HG03139 (cell line): ENCODE measurements around the gene ARVCF.

Experiments
- ATAC-seq: cut with Tn5 transposase; IDR thresholded peaks from one replicate; pipeline ENCODE4 v1.9.1; 2021; ENCODE audit not compliant: unreplicated experiment

ARVCF gene

DNA sequence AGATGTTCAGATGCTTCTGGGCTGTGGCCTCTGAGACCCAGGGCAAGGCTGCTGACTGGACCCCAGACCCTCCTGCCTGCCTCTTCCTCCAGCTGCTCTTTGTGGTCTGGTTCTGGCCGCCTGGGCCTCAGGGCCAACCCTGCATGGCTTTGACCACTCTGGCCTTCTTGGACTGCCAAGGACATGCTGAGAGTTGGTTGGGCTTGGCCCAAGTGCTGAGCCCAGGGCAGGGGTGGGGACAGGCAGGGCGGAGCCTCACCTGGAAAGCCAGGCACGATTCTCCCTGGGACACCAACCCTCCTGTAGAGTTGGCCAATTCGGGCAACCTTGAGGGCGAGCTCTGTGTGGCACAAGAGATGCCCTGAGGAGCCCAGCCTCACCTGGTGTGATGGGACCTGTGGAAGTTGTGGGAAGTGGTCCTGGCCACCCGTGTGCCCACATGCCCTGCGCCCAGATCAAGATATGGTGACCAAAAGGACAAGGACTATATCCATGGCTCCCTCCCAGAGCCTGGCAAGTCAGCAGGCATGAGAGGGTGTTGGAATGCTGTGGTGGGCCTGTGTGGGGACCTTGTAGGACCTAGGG is 15.9 kb upstream of the ARVCF start:
- ATAC-seq = no peak

GRCh38 chr22:20031732-20032406 is 15.2 kb upstream of the ARVCF start:
- ATAC-seq = no peak

DNA sequence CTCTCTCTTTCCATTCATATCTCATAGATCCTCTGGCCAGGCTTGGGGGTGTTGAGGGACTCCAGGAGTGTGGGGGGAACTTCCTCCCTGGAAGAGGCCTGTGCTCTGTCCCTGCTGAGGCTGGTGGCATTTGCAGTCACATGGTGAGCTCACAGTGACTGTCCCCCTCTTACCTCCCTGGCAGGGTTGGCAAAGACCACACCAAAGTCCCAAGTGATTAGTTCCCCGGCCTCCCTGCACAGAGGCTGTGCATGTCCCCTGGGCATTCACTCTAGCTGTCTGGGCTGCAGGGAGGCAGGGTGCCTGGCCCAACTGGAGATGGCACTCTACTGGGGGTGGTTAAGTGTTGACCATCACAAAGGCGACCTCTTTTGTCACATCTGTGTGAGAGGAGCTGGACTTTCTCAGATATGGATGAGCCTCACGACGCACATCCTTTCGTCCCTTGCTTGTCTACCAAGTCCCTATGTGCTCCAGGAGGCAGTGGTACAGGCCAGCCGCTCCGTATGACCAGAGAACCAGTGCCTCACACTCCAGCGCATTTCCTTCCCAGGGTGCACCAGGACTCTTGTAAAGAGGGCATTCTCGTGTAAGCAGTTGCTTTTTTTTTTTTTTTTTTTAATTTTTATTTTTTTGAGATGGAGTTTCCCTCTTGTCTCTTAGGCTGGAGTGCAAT is 13.1 kb upstream of the ARVCF start:
- ATAC-seq = no peak

DNA sequence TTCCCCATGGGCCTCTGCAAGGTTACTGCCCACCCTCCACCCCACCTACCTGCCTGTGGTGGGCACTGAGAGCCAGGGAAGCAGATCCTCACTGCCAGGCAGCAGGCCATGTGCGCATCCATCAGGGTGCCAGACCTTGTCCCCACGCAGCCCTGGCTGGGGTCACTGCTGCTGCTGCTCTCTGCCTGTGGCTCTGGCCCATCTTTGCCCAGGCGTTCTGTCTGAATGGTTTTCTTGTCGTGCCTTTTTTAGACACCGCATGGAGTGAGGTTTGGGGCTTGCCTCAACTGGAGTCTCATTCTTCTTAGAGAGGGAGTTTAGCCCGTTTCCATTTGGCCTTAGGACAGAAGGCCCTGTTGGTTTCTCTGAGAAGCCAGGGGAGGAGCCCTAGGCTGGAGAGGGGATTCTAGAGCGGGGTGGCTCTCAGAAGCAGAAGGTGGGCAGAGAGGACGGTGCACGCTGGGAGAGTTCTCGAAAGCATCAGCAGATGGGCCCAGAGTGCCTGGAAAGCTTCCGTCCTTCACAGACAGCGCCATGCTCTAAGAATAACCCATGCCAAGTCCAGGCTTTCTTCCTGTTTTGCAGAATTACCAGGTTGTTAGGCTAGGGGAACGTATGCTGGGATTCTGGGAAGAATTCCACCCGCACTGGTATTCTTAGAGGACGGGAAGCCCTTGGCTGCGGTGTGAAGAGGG is 12.4 kb upstream of the ARVCF start:
- no peak for ATAC-seq

DNA sequence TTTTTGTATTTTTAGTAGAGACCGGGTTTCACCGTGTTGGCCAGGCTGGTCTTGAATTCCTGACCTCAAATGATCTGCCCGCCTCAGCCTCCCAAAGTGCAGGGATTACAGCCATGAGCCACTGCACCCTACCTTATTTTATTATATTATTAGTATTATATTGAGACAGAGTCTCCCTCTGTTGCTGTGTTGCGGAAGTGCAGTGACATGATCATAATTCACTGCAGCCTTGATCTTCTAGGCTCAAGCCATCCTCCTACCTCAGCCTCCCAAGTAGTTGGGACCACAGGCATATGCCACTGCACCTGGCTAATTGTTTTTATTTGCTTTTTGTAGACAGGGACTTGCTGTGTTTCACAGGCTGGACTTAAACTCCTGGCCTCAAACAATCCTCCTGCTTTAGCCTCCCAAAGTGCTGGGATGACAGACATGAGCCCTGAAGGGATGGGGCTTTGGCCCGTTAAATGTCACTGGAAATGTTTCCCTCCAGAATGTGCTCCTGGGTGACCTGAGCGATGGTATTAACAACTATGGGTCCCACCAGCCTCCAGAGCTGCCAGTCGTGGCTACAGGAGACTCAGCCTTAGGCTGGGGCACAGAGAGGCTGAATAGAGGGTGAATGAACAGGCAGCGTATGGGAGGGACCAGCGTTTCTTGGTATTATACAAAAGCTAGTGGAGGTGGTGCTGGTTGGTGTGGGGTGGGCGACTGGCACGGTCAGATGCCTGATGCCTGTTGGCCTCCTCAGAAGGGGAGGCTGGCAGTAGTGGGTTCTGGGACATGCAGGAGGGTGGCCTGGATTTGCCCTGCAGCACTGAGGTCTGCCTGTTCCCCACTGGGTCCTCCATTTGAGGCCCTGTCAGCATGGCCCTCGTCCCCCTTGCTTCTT is 11.6 kb upstream of the ARVCF start:
- ATAC-seq = no peak

DNA sequence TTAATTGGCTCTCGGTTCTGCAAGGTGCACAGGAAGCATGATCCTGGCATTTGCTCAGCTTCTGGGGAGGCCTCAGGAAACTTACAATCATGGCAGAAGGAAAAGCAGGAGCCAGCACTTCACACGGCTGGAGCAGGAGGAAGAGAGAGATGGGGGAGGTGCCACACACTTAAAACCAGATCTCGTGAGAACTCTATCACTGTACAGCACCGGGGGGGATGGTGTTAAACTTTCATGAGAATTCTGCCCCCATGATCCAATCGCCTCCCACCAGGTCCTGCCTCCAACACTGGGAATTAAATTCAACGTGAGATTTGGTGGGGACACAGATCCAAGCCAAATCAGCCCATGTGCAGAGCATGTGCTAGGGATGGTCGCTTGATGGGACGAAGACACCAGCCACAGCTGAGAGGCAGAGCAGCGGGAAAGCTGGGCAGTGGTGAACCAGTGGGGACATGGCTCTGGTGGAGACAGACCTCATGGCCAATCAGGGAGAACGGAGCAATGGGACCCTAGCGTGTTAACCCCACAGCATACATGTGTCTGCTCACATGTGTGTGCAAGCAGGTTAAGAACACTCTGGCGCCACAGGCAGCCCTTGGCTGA is 10.5 kb upstream of the ARVCF start:
- no peak for ATAC-seq

- no peak for ATAC-seq
These were observed 9.7 kb upstream of the ARVCF start for GRCh38 chr22:20026204-20026908.

DNA sequence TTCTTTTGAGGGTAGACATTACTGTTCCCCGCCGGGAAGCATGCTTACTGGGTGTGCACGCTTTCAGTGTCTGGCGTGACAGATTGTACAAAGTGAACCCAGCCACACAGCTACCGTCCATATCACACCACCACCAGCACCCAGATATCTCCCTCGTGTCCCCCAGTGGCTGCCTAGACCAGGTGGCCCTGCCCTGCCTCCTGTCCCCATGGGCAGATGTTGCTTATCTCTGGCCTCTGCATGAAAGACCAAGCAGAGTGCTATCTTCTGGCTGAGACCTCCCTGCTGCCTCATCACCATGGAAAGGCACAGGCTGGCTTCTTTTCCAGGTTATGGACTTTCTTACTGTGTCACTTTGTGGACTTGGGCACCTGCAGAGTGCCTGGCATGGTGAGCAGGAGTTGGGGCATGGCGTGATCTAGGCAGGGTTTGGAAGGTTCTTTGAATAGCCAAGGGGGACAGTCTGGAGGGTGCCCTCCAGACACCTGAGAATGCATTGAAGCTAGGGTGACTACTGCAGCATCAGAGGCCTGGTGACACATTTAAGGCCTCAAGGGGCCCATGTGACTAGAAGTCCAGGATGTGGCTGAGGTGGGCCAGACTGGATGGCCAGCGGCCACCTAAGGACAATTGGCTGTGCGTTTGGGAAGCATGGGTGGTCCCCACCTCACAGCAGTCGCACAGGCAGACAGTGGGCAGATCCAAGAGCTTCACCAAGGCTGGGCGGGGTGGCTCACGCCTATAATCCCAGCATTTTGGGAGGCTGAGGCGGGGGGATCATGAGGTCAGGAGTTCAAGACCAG is 9.0 kb upstream of the ARVCF start:
- no peak for ATAC-seq

- no peak for ATAC-seq
These were observed 8.2 kb upstream of the ARVCF start for GRCh38 chr22:20024650-20025397.

DNA sequence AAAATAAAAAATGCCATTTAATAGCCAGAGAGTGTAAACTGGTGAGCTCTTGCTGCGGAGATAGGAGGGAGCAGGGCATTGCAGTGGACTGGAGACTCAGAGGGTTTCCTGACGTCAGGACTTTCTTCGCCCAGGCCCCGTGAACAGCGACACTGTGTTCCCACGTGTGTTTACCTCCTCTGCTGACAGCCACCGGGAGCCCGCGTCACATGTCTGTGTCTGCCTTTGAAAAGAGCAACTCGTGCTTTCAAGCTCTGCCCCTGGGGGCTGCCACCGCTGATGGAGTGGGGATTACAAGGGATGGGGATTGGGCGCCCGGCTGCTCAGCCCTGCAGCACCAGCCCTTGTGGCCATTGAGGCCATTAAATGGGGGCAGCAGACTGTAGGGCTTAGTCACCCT is 7.6 kb upstream of the ARVCF start:
- no peak for ATAC-seq

DNA sequence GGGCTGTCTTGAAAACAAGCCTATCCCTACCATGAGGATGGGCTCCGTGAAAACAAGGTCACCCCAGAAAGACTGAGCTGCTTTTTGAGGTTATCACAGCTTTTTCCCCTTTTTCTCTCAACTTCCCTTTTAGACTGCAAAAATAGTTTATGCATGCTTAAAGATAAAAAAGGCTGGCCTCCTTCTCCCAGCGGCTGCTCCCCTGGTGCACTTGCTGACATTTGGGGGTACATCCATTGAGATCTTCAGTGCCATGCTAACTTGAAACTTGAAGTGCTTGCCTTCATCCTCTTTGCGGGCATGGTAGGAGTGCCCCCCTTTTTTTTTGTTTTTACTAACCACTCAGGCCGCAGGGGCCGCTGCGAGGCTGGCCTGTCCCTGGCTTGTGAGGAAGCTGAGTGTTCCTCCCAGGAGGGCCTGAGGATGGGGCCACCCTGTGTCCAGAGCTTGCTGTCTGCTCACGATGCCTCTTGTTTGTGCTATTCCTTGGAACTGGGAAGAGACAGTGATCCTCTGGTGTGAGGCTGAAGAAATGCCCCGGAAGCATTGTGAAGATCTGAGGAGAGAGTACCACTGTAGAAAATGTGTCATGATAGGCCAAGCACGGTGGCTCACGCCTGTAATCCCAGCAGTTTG is 6.5 kb upstream of the ARVCF start:
- no peak for ATAC-seq

GRCh38 chr22:20022231-20022977 is 5.8 kb upstream of the ARVCF start:
- ATAC-seq = no peak

- ATAC-seq = no peak
These were observed 4.9 kb upstream of the ARVCF start for GRCh38 chr22:20021196-20022181.

GRCh38 chr22:20020533-20021195 is 4.0 kb upstream of the ARVCF start, which contains the start of gene TANGO2:
Gene TANGO2, plus strand, starts transcription at chr22:20021110. Its CDS starts 15,689 bp downstream, at chr22:20036799.
- peak; percentile 60 for ATAC-seq
